HG03045 (cell line): Measurements from ENCODE around the gene FOCAD.

Source experiments
- ATAC-seq: cut with Tn5 transposase; IDR thresholded peaks from one replicate; pipeline ENCODE4 v1.9.1; 2021; ENCODE audit warnings: mild to moderate bottlenecking, moderate library complexity; ENCODE audit not compliant: unreplicated experiment

FOCAD gene

GRCh38 chr9:20997503-20998076 is 313.5 kb downstream of the FOCAD start:
- peak; percentile 79 for ATAC-seq

- no peak for ATAC-seq
Measured at GRCh38 chr9:21001581-21001980, 317.5 kb downstream of the FOCAD start.

- ATAC-seq: no peak
Measured at GRCh38 chr9:21002040-21002439, 318.0 kb downstream of the FOCAD start.

- ATAC-seq: no peak
Measured at GRCh38 chr9:21015129-21015815, 331.2 kb downstream of the FOCAD start.

- no peak for ATAC-seq
Measured at GRCh38 chr9:21015995-21016394, 331.9 kb downstream of the FOCAD start.

GRCh38 chr9:21016701-21017491 is 332.8 kb downstream of the FOCAD start:
- ATAC-seq: no peak

GRCh38 chr9:21018177-21018576 is 334.1 kb downstream of the FOCAD start:
- ATAC-seq: no peak

- no peak for ATAC-seq
Measured at GRCh38 chr9:21023861-21024260, 339.8 kb downstream of the FOCAD start.

- no peak for ATAC-seq
Measured at GRCh38 chr9:21027295-21027694, 343.2 kb downstream of the FOCAD start.

- no peak for ATAC-seq
Measured at GRCh38 chr9:21028466-21028865, 344.4 kb downstream of the FOCAD start.

GRCh38 chr9:21029661-21030060 is 345.6 kb downstream of the FOCAD start:
- ATAC-seq: no peak

GRCh38 chr9:21030389-21031035 is 346.5 kb downstream of the FOCAD start:
- ATAC-seq: peak; percentile 67

- peak; percentile 88 for ATAC-seq
Measured at GRCh38 chr9:21031091-21031807, 347.2 kb downstream of the FOCAD start, which contains the start of gene HACD4. Gene HACD4, minus strand, starts transcription at chr9:21031640. Its CDS starts 50 bp downstream, at chr9:21031590.

GRCh38 chr9:21031808-21032183 is 347.7 kb downstream of the FOCAD start:
- no peak for ATAC-seq

- ATAC-seq: no peak
Measured at GRCh38 chr9:21037278-21037677, 353.2 kb downstream of the FOCAD start.

- ATAC-seq: no peak
Measured at GRCh38 chr9:21039302-21039701, 355.2 kb downstream of the FOCAD start.

GRCh38 chr9:21042466-21042865 is 358.4 kb downstream of the FOCAD start:
- ATAC-seq: no peak

GRCh38 chr9:21043841-21044240 is 359.8 kb downstream of the FOCAD start:
- no peak for ATAC-seq
